Left ventricle myocardium inferior (tissue), 1 donor: ENCODE data around the gene PAGE2B. TPM values are rescaled to one million over a fixed set of nuclear protein-coding genes. Genes with fewer than 3 reads are reported as not detected.

Experiments used
- DNase-seq: peaks from one replicate; pipeline ENCODE4 v3.0.0-alpha.2; 2020
- H3K27ac ChIP-seq: fragments of 200-600 bp; replicated peaks from 2 replicates; pipeline ENCODE4 v1.8.0; 2021
- H3K27me3 ChIP-seq: fragments of 200-600 bp; 2 replicates; pipeline ENCODE4 v1.8.0; 2021; ENCODE audit warnings: low read depth
- H3K36me3 ChIP-seq: fragments of 200-600 bp; 2 replicates; pipeline ENCODE4 v1.8.0; 2021
- H3K4me1 ChIP-seq: fragments of 200-600 bp; 2 replicates; pipeline ENCODE4 v1.8.0; 2021
- H3K4me3 ChIP-seq: fragments of 200-600 bp; 2 replicates; pipeline ENCODE4 v1.8.0; 2021; ENCODE audit warnings: mild to moderate bottlenecking, moderate library complexity
- H3K9me3 ChIP-seq: fragments of 200-600 bp; replicated peaks from 2 replicates; pipeline ENCODE4 v1.8.0; 2021
- CTCF ChIP-seq: fragments of 200-600 bp; IDR thresholded peaks from 2 replicates; pipeline ENCODE4 v1.8.0; 2021; ENCODE audit warnings: antibody characterized with exemption, mild to moderate bottlenecking, borderline replicate concordance
- intact Hi-C: fragments of 100-400 bp; cut with micrococcal nuclease; formaldehyde crosslinking; loops from one replicate; pipeline ENCODE4 v1.11.0; 2022
- long read RNA-seq: library from polyadenylated mRNA; unstranded; transcript quantifications from one replicate; pipeline ENCODE4 v2.0.0, GENCODE V29; 2021
- total RNA-seq: library from RNA; stranded (reverse); fragmentation: NEBNext Ultra II Directional; extraction: Animal tissue kit (Norgen Biotek cat#: 25700); gene quantifications from one replicate; pipeline ENCODE4 v1.2.1, GENCODE V29; 2021
- donor health status: DM: no; HTN: yes; CAD: no; lungs with severe emphysema.

Gene PAGE2B
- total RNA-seq, result not detected
- long read RNA-seq, result 0 reads

- no peak for DNase-seq
- Histone ChIP-seq H3K27ac (no peak within 1 kb of the TSS), H3K4me3 (no peak within 1 kb of the TSS), H3K9me3 (no peaks in the 10 kb centered on the region), H3K27me3 (no peaks in the 10 kb centered on the region), H3K4me1 (no peaks in the 10 kb centered on the region), H3K36me3 (no peaks in the 10 kb centered on the region)
- no peak for TF ChIP-seq CTCF
- intact Hi-C loops, result no loop called here
These were observed at the start of gene PAGE2B for GRCh38 chrX:55074851-55075467. TSS of gene PAGE2B (plus strand) at chrX:55075030. CDS start at chrX:55076042, 1,012 bp downstream.

GRCh38 chrX:55026143-55026542, 48.7 kb upstream of the PAGE2B start:
- H3K4me3 ChIP-seq, result no peak overlapping the region
- TF ChIP-seq CTCF, result no peak
- intact Hi-C loops, result no loop called here
- H3K4me1 ChIP-seq, result no peaks in the 10 kb centered on the region
- DNase-seq, result no peak
- H3K27me3 ChIP-seq, result no peaks in the 10 kb centered on the region
- no peaks in the 10 kb centered on the region for H3K36me3 ChIP-seq
- no peaks in the 10 kb centered on the region for H3K9me3 ChIP-seq
- no peak overlapping the region for H3K27ac ChIP-seq

- Histone ChIP-seq H3K4me1 (no peaks in the 10 kb centered on the region), H3K36me3 (no peaks in the 10 kb centered on the region), H3K27ac (no peak overlapping the region), H3K4me3 (no peak overlapping the region), H3K9me3 (no peaks in the 10 kb centered on the region), H3K27me3 (no peaks in the 10 kb centered on the region)
- intact Hi-C loops, result no loop called here
- DNase-seq, result no peak
- TF ChIP-seq CTCF, result no peak
These were observed 48.0 kb upstream of the PAGE2B start for GRCh38 chrX:55026840-55027239.

GRCh38 chrX:55028040-55028439, 46.8 kb upstream of the PAGE2B start:
- no peak overlapping the region for H3K4me3 ChIP-seq
- intact Hi-C loops, result no loop called here
- no peak for DNase-seq
- no peaks in the 10 kb centered on the region for H3K27me3 ChIP-seq
- no peak for TF ChIP-seq CTCF
- H3K9me3 ChIP-seq, result no peaks in the 10 kb centered on the region
- no peaks in the 10 kb centered on the region for H3K4me1 ChIP-seq
- H3K36me3 ChIP-seq, result no peaks in the 10 kb centered on the region
- no peak overlapping the region for H3K27ac ChIP-seq

GRCh38 chrX:55028611-55029010, 46.2 kb upstream of the PAGE2B start:
- no peak for DNase-seq
- H3K27me3 ChIP-seq, result no peaks in the 10 kb centered on the region
- intact Hi-C loops, result no loop called here
- H3K4me3 ChIP-seq, result no peak overlapping the region
- no peaks in the 10 kb centered on the region for H3K4me1 ChIP-seq
- H3K9me3 ChIP-seq, result no peaks in the 10 kb centered on the region
- no peaks in the 10 kb centered on the region for H3K36me3 ChIP-seq
- H3K27ac ChIP-seq, result no peak overlapping the region
- no peak for TF ChIP-seq CTCF

GRCh38 chrX:55029291-55029690, 45.5 kb upstream of the PAGE2B start:
- intact Hi-C loops, result no loop called here
- no peaks in the 10 kb centered on the region for H3K36me3 ChIP-seq
- H3K4me3 ChIP-seq, result no peak overlapping the region
- no peak for TF ChIP-seq CTCF
- H3K27me3 ChIP-seq, result no peaks in the 10 kb centered on the region
- no peaks in the 10 kb centered on the region for H3K4me1 ChIP-seq
- no peak for DNase-seq
- H3K9me3 ChIP-seq, result no peaks in the 10 kb centered on the region
- H3K27ac ChIP-seq, result no peak overlapping the region
